HG02642 (cell line): ENCODE results near the gene FZD2.

Experiments
- ATAC-seq: cut with Tn5 transposase; IDR thresholded peaks from one replicate; pipeline ENCODE4 v1.9.1; 2021; ENCODE audit warnings: mild to moderate bottlenecking; ENCODE audit not compliant: unreplicated experiment, poor library complexity

FZD2 gene

DNA sequence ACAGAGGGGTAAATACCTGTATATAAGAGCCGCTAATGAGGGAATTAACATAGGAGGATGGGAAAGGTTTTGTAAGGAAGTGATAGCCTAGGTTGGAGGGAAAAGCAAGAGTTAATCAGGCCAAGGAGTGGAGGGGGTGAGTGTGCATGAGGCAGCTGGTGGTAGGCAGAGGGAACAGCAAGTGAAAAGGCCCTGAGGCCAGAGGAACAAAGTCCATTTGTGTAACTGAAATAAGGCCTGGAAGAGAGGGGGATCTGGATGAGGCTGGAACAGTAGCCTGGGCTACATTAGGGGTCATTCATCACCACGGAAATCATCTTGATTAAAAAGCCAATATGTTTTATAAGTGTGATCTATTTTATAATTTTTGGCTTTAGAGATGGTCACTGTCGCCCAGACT is 45.7 kb downstream of the FZD2 start:
- no peak for ATAC-seq

DNA sequence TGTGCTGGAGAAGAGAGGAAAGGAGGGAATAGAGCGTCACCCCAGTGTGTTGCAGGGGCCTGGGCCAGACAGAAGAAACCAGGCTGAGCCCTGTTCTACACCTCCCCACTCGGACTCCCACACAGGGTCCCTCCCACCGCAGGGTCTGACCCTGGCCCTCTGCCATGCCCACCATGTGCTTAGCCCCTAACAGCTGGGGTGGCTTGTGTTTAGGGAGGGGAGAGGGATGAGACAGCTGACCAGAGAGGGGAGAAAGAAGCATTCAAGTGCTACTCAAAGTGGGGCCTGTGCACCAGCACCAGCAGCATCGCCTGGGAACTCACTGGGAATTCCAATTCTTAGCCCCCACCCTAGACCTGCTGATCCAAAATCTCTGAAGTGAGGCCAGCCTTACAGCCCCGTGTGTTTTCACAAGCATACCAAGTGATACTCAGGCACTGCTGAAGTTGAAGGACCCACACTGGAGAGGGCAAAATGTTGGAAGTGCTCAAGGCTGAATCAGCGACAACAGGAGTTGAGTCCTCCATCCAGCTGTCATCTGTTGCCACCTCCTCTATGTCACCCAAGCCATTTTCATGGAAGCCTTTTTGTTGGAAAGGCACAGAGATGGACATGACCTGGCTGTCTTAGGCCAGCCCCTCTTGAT is 47.0 kb downstream of the FZD2 start:
- no peak for ATAC-seq

DNA sequence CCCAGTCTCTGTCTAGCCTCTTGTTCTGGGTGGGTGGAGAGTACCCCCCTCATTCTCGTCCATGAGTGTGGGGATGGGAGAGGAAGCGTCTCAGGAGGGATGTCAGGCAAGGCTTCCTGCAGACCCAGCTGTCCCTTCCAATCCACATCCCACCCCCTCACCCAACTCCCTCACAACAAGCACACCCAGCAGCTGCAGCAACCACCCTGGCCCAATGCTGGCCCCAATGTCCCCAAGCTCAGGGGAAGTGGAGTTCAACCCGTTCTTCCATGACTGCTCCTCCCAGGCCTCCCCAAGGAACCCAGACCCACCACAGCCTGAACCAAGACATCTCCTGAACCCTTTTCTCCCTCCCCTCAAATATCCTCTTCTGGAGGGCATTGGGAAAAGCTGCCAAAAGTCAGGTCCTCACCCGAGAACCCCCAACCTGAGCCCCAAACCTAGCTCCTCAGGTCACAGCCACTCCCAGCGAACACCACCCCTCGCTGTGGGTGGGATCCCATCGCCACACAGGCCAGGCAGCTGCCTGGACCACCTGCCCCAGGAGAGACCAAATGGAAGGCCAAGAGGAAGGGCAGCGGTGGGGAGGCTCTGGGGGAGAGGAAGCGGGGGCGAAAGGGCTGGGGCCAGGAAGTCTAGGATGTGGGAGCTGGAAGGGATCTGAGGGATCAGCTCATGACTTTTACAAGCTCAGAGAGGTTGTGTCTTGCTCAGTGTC is 47.6 kb downstream of the FZD2 start:
- no peak for ATAC-seq

- no peak for ATAC-seq
Measured at GRCh38 chr17:44606658-44607057, 49.4 kb downstream of the FZD2 start.

DNA sequence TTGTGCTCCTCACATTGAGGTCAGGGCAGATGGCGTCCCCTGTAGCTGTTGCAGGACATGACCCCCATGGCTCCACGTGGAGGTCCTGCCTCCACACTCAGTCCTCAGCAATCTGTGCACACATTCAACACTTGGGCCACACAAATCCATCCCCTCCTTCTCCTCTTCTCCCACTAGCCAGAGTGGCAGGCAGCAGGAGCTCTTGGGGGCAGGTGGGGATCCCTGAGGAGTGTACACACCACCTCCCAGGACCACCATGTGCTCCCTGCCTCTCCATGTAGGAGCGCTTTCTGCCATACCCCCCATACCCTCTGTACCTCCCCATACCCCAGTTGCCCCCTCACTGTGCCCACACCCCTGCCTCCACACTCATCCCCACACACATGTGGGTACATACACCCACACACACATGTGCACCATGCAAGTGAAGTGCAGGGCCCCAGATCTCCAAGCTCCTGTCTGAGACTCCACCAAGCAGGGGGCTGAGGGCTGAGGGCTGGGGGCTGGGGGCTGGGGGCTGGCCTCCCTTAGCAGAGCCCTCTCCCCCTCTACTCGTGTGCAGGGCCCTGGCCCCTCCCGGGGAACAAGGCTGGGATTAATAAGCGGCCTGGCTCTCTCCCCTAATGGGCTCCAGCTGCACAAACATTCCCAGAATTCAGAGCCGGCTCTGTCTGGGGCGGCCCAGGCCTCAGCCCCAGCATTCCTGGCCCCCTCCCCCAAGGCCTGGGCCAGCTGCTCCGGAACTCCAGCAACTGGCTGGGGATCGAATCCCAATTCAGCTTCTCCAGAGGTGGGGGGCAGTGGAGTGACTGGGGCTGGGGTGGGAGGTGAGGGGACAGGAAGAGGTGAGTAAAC is 50.8 kb downstream of the FZD2 start:
- no peak for ATAC-seq

DNA sequence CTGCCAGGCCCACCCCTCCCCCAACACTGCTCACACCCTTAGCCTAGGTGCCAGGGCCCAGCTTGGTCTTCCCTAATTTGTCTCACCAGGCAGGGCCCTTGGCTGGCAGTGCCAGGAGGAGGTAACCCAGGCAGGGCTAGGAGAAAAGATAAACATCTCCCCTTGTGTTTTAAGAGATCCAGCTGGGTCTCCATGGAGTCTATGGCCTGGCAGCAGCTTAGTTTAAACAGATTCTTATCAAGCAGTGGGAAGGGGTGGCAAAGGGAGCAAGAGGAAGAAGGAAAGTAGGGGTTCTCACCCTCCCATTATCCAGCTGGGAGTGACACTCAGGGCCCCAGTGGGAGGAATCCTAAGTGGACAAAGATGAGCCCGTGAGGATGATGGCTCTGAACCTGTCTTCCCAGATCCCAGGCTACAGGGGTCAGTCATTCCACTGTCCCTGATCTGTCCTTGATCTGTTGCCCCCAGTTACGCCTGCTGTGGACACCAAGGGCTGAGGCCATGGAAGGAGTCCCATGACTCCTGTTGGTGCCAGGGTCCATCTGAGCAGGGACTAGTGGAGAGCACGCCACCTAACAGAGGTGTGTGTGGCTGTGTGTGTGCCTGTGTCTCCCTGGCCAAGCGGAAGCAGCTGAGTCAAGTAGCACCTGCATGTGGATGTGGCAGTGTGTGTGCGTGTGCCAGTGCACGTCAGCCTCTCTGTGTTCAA is 51.6 kb downstream of the FZD2 start:
- ATAC-seq: no peak

DNA sequence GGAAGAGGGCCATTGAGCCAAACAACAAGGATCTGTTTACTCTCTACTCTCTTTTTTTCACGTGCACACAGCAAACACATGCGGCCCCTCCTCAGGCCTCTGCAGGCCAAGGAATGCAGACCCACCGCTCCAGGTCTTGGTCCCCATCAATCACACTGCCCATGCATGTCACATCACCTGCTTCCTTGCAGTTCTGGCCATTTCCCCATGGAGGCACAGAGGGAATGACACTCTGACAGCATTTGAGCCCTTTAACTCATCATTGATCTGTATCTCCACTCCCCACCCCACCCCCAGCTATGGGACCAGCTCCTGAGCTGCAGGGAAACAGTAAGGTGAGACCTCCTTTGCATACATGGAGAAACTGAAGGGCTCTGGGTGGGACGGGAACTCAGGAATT is 53.0 kb downstream of the FZD2 start:
- no peak for ATAC-seq
